Nephron progenitor cell (in vitro differentiated cells): ENCODE results near the gene PSMD11.

Experiments used
- DNase-seq: peaks from one replicate; pipeline ENCODE4 v3.0.0; 2021
- H3K27ac Mint-ChIP-seq: 2 replicates; pipeline ENCODE4 v1.8.0; 2021; ENCODE audit warnings: mild to moderate bottlenecking, moderate library complexity, mixed read lengths
- H3K27me3 Mint-ChIP-seq: 2 replicates; pipeline ENCODE4 v1.8.0; 2021; ENCODE audit warnings: mild to moderate bottlenecking, low read depth, mixed read lengths; ENCODE audit not compliant: poor library complexity
- H3K36me3 Mint-ChIP-seq: 2 replicates; pipeline ENCODE4 v1.8.0; 2021; ENCODE audit warnings: low read depth, mixed read lengths
- H3K4me1 Mint-ChIP-seq: 2 replicates; pipeline ENCODE4 v1.8.0; 2021; ENCODE audit warnings: mixed read lengths
- H3K4me3 Mint-ChIP-seq: 2 replicates; pipeline ENCODE4 v1.8.0; 2021; ENCODE audit warnings: mild to moderate bottlenecking, moderate library complexity, mixed read lengths
- H3K9me3 Mint-ChIP-seq: 2 replicates; pipeline ENCODE4 v1.8.0; 2021; ENCODE audit warnings: mild to moderate bottlenecking, moderate library complexity, mixed read lengths
- TF ChIP-seq, protein P1 (sequence below): fragments of 200-600 bp; sonication (generic); IDR thresholded peaks from 2 replicates; pipeline ENCODE4 v1.5.0; 2021; ENCODE audit warnings: antibody characterized with exemption

Gene PSMD11

DNA sequence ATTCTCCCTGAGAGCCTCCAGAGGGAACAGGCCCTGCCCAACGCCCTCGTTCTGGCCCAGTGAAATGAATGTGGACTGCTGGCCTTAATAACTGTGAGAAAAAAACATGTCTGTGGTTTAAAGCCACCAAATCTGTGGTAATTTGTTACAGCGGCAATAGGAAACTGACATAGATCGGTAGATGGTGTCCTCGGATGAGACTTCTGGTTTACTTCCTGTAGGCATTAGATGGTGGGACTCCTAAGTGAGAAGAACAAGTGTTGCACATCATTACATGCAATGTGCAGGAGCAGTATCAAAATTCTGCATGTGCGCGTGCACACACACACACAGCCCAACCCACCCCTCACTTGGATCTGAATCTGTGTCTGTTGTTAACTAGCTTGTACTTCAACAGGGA, 84.5 kb downstream of the PSMD11 start:
- Mint-ChIP-seq H3K4me1 (peaks cover 17% of the 10 kb centered on the region), H3K27ac (peak overlapping the region; percentile 68), H3K27me3 (peaks cover 2% of the 10 kb centered on the region), H3K9me3 (no peaks in the 10 kb centered on the region), H3K4me3 (no peak overlapping the region), H3K36me3 (peaks cover 7% of the 10 kb centered on the region)
- no peak for DNase-seq
- TF ChIP-seq, protein P1, sequence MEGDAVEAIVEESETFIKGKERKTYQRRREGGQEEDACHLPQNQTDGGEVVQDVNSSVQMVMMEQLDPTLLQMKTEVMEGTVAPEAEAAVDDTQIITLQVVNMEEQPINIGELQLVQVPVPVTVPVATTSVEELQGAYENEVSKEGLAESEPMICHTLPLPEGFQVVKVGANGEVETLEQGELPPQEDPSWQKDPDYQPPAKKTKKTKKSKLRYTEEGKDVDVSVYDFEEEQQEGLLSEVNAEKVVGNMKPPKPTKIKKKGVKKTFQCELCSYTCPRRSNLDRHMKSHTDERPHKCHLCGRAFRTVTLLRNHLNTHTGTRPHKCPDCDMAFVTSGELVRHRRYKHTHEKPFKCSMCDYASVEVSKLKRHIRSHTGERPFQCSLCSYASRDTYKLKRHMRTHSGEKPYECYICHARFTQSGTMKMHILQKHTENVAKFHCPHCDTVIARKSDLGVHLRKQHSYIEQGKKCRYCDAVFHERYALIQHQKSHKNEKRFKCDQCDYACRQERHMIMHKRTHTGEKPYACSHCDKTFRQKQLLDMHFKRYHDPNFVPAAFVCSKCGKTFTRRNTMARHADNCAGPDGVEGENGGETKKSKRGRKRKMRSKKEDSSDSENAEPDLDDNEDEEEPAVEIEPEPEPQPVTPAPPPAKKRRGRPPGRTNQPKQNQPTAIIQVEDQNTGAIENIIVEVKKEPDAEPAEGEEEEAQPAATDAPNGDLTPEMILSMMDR, result no peak

DNA sequence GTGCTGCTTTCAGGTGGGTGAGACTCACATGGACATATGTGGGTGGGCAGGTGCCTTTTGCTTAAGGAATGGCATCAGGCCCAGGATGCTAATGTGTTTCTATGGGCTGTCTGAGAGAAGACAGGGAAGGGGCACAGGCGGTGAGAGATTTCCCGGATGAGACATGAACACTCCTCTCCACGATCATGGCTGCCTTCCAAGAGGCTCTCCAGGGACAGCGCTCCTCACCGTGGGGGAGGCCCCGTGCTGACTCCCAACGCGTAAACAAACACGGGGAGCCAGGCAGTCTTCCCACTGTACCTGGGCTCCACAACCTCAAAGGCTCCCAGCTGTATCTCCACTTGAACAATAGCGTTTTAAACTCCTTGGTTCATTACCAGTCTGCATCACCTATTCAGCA, 85.3 kb downstream of the PSMD11 start:
- no peak overlapping the region for H3K27ac Mint-ChIP-seq
- no peak overlapping the region for H3K4me3 Mint-ChIP-seq
- H3K36me3 Mint-ChIP-seq, result peaks cover 7% of the 10 kb centered on the region
- TF ChIP-seq, protein P1, result no peak
- no peak for DNase-seq
- no peaks in the 10 kb centered on the region for H3K9me3 Mint-ChIP-seq
- peaks cover 2% of the 10 kb centered on the region for H3K27me3 Mint-ChIP-seq
- peaks cover 17% of the 10 kb centered on the region for H3K4me1 Mint-ChIP-seq
